ENCODE measurements around the gene MCRIP1.

DNA sequence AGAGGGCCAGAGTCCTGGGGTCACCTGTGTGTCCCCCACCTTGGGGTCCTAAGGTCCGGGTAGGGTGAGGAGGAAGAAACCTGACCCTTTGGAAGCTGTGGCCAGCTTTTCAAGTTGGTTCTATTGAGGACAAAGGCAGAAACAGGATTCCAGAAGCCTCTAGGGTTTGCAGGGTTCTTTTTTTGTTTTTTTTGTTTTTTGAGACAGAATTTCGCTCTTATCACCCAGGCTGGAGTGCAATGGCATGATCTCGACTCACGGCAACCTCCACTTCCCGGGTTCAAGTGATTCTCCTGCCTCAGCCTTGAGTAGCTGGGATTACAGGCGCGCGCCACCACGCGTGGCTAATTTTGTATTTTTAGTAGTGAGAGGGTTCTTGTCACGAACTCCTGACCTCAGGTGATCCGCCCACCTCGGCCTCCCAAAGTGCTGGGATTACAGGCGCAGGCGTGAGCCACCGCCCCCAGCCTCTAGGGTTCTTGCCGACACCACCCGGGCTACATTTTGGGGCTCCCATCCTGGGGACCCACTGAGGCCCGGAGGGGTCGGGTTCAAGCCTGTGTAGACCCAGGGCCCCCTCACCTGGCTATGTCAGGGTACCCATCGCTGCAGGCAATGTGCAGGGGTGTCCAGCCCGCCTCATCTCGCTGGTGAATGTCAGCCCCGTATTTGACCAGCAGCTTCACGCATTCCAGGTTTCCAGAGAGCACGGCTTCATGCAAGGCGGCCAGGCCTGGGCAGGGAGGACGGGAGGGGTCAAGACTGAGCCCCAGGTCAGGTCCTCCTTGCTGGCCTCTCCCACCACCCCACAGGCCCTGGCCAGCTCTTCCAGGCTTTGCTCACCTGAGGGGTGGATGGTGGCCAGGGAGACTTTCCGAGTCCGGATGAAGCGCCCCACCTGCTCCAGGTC lies 1.1 kb upstream of the MCRIP1 start:
- TF ChIP-seq HDGF (IDR thresholded peaks at IDR 0.05; ENCODE audit: borderline replicate concordance) (no peak), BHLHE40 (IDR thresholded peaks at IDR 0.05; ENCODE audit: borderline replicate concordance) (no peak), SP1 (IDR thresholded peaks at IDR 0.05) (no peak), SUZ12 (IDR thresholded peaks at IDR 0.05) (no peak), FOXA1 (IDR thresholded peaks at IDR 0.05) (no peak), ARNT (IDR thresholded peaks at IDR 0.05) (no peak), NFRKB (IDR thresholded peaks at IDR 0.05) (no peak)
